GM23338 (cell line): ENCODE data around the gene RYR1. TPM values are rescaled to one million over a fixed set of nuclear protein-coding genes. Genes with fewer than 3 reads are reported as not detected.

Experiments
- ATAC-seq: fragments of 200-7000 bp; cut with Tn5 transposase; 3 replicates; pipeline ENCODE4 v1.9.1; 2020
- DNase-seq: peaks from one replicate; pipeline ENCODE4 v3.0.0-alpha.2; 2015; ENCODE audit warnings: low spot score
- H2AFZ ChIP-seq: fragments of 200-600 bp; sonication (generic); 2 replicates; pipeline ENCODE4 v1.8.0; 2016; ENCODE audit warnings: antibody characterized with exemption, mild to moderate bottlenecking, moderate library complexity
- H3F3A ChIP-seq: fragments of 200-600 bp; sonication (generic); replicated peaks from 2 replicates; pipeline ENCODE4 v1.8.0; 2017; ENCODE audit warnings: antibody characterized with exemption, mixed run types, low read depth
- H3K27ac ChIP-seq: fragments of 200-600 bp; sonication (generic); 2 replicates; pipeline ENCODE4 v1.6.1; 2016; ENCODE audit warnings: low read depth
- H3K27me3 ChIP-seq: fragments of 200-600 bp; sonication (generic); 2 replicates; pipeline ENCODE4 v1.8.0; 2016; ENCODE audit warnings: mild to moderate bottlenecking, mixed run types, moderate library complexity; ENCODE audit not compliant: insufficient read depth
- H3K36me3 ChIP-seq: fragments of 200-600 bp; sonication (generic); 2 replicates; pipeline ENCODE4 v1.8.0; 2016; ENCODE audit warnings: mild to moderate bottlenecking; ENCODE audit not compliant: insufficient read depth
- H3K4me1 ChIP-seq: fragments of 200-600 bp; sonication (generic); 2 replicates; pipeline ENCODE4 v1.8.0; 2016; ENCODE audit warnings: mild to moderate bottlenecking, moderate library complexity; ENCODE audit not compliant: insufficient read depth
- H3K4me2 ChIP-seq: fragments of 200-600 bp; sonication (generic); 2 replicates; pipeline ENCODE4 v1.7.1; 2017; ENCODE audit warnings: mixed run types
- H3K4me3 ChIP-seq: fragments of 200-600 bp; sonication (generic); 2 replicates; pipeline ENCODE4 v1.6.1; 2016; ENCODE audit warnings: mixed run types
- H3K79me2 ChIP-seq: fragments of 200-600 bp; sonication (generic); replicated peaks from 2 replicates; pipeline ENCODE4 v1.8.0; 2017; ENCODE audit warnings: mild to moderate bottlenecking; ENCODE audit not compliant: insufficient read depth
- H3K9me2 ChIP-seq: fragments of 200-600 bp; sonication (generic); 2 replicates; pipeline ENCODE4 v1.8.0; 2017; ENCODE audit not compliant: insufficient read depth
- H4K20me1 ChIP-seq: fragments of 200-600 bp; sonication (generic); replicated peaks from 2 replicates; pipeline ENCODE4 v1.8.0; 2017; ENCODE audit warnings: mild to moderate bottlenecking; ENCODE audit not compliant: insufficient read depth
- H3K27ac Mint-ChIP-seq: 2 replicates; pipeline ENCODE4 v1.8.0; 2020; ENCODE audit warnings: inconsistent platforms, mild to moderate bottlenecking, moderate library complexity, mixed read lengths
- H3K27me3 Mint-ChIP-seq: 3 replicates; pipeline ENCODE4 v1.8.0; 2022; ENCODE audit warnings: low read depth, mild to moderate bottlenecking, moderate library complexity, mixed read lengths, inconsistent platforms; ENCODE audit not compliant: insufficient read depth, poor library complexity
- H3K36me3 Mint-ChIP-seq: 3 replicates; pipeline ENCODE4 v1.8.0; 2021; ENCODE audit warnings: low read depth, mild to moderate bottlenecking, inconsistent platforms, moderate library complexity, mixed read lengths
- H3K4me1 Mint-ChIP-seq: 3 replicates; pipeline ENCODE4 v1.8.0; 2020; ENCODE audit warnings: mild to moderate bottlenecking, inconsistent platforms, mixed read lengths
- H3K4me3 Mint-ChIP-seq: 3 replicates; pipeline ENCODE4 v1.8.0; 2021; ENCODE audit warnings: moderate library complexity, mild to moderate bottlenecking, inconsistent platforms, mixed read lengths
- H3K9me3 Mint-ChIP-seq: 3 replicates; pipeline ENCODE4 v1.8.0; 2020; ENCODE audit warnings: moderate library complexity, mild to moderate bottlenecking, inconsistent platforms, mixed read lengths
- CREB1 ChIP-seq: fragments of 250-450 bp; sonication (Bioruptor Pico); IDR thresholded peaks from 2 replicates; pipeline ENCODE4 v1.5.0; 2020; ENCODE audit warnings: low read depth, mild to moderate bottlenecking, moderate library complexity
- CTCF ChIP-seq, 2 experiments: fragments of 200-600 bp in 1 of 2; sonication (generic) in 1 of 2; conservative IDR thresholded peaks; 2 replicates each; pipeline versions ENCODE4 v1.5.1 to v1.6.1; 2016 to 2017; ENCODE audit warnings: antibody characterized with exemption in 2 of 2, low read depth in 2 of 2, mild to moderate bottlenecking in 2 of 2, moderate library complexity in 1 of 2
- ETS1 ChIP-seq: IDR thresholded peaks from 2 replicates; pipeline ENCODE4 v1.6.1; 2016; ENCODE audit warnings: antibody characterized with exemption
- EZH2 ChIP-seq: fragments of 200-600 bp; sonication (generic); IDR thresholded peaks from one replicate; pipeline ENCODE4 v1.8.0; 2017; ENCODE audit warnings: antibody characterized with exemption, mild to moderate bottlenecking, low read depth; ENCODE audit not compliant: unreplicated experiment
- EZH2phosphoT487 ChIP-seq: fragments of 200-600 bp; sonication (generic); IDR thresholded peaks from one replicate; pipeline ENCODE4 v1.8.1; 2018; ENCODE audit warnings: antibody characterized with exemption; ENCODE audit not compliant: unreplicated experiment
- JUNB ChIP-seq: IDR thresholded peaks from one replicate; pipeline ENCODE4 v1.6.1; 2016; ENCODE audit warnings: antibody characterized with exemption; ENCODE audit not compliant: unreplicated experiment
- NANOG ChIP-seq: IDR thresholded peaks from 2 replicates; pipeline ENCODE4 v1.6.1; 2016; ENCODE audit warnings: antibody characterized with exemption, borderline replicate concordance
- POLR2AphosphoS5 ChIP-seq: IDR thresholded peaks from 2 replicates; pipeline ENCODE4 v1.6.1; 2016; ENCODE audit warnings: antibody characterized with exemption, low read depth
- REST ChIP-seq: IDR thresholded peaks from one replicate; pipeline ENCODE4 v1.6.1; 2018; ENCODE audit warnings: antibody characterized with exemption; ENCODE audit not compliant: unreplicated experiment
- STAT1 ChIP-seq: IDR thresholded peaks from one replicate; pipeline ENCODE4 v1.6.1; 2016; ENCODE audit warnings: antibody characterized with exemption; ENCODE audit not compliant: unreplicated experiment
- ZNF114 ChIP-seq: fragments of 250-450 bp; sonication (Bioruptor Pico); IDR thresholded peaks from 2 replicates; pipeline ENCODE4 v1.5.0; 2020; ENCODE audit warnings: mild to moderate bottlenecking, moderate library complexity
- ZNF331 ChIP-seq: fragments of 250-450 bp; sonication (Bioruptor Pico); IDR thresholded peaks from 2 replicates; pipeline ENCODE4 v1.5.0; 2020; ENCODE audit warnings: low read depth, mild to moderate bottlenecking, moderate library complexity
- ZNF462 ChIP-seq: fragments of 250-450 bp; sonication (Bioruptor Pico); IDR thresholded peaks from 2 replicates; pipeline ENCODE4 v1.5.0; 2020; ENCODE audit warnings: mild to moderate bottlenecking, moderate library complexity
- polyA plus RNA-seq: library from polyadenylated mRNA; unstranded; fragments of >200 nt; fragmentation: Nextera tagmentation; extraction: Ambion mirVana; gene quantifications from 2 replicates; pipeline ENCODE4 v1.2.1, GENCODE V29; 2016
- total RNA-seq: library from RNA; depleted of rRNA; stranded (reverse); fragments of >200 nt; shearing (Covaris generic); gene quantifications from 2 replicates; pipeline ENCODE4 v1.2.3, GENCODE V29; 2014

RYR1 gene
- total and polyA plus RNA-seq, 2 experiments from 2014 or later, result 4.0 to 26.7 TPM

GRCh38 chr19:38532939-38533338, 99.4 kb downstream of the RYR1 start:
- H3K36me3 Mint-ChIP-seq, result peaks cover 77% of the 10 kb centered on the region

More at GRCh38 chr19:38532939-38533338, 99.4 kb downstream of the RYR1 start:
- H3K27ac ChIP-seq, result no peak overlapping the region
- peaks cover 22% of the 10 kb centered on the region for H3K36me3 ChIP-seq
- Mint-ChIP-seq H3K27ac (no peak overlapping the region), H3K9me3 (peaks cover 34% of the 10 kb centered on the region), H3K4me1 (no peaks in the 10 kb centered on the region), H3K4me3 (no peak overlapping the region), H3K27me3 (peaks cover 9% of the 10 kb centered on the region)
- no peaks in the 10 kb centered on the region for H3K4me1 ChIP-seq
- ATAC-seq, result no peak
- H3K4me2 ChIP-seq, result no peak overlapping the region
- no peak overlapping the region for H3K4me3 ChIP-seq
- no peaks in the 10 kb centered on the region for H3K9me2 ChIP-seq
- no peak overlapping the region for H2AFZ ChIP-seq
- H4K20me1 ChIP-seq, result no peaks in the 10 kb centered on the region
- no peaks in the 10 kb centered on the region for H3F3A ChIP-seq
- no peak for DNase-seq
- H3K79me2 ChIP-seq, result no peaks in the 10 kb centered on the region
- no peaks in the 10 kb centered on the region for H3K27me3 ChIP-seq
- TF ChIP-seq POLR2AphosphoS5, result no peak
- TF ChIP-seq ZNF114 (CRISPR knock-in tag), result no peak
- TF ChIP-seq STAT1, result no peak
- no peak for TF ChIP-seq JUNB
- TF ChIP-seq ZNF331 (CRISPR knock-in tag), result no peak
- no peak for TF ChIP-seq EZH2phosphoT487
- no peak for TF ChIP-seq ZNF462 (CRISPR knock-in tag)
- TF ChIP-seq CTCF (conservative IDR thresholded peaks at IDR 0.05; ENCODE audit: low read depth in 2 of 2), result no peak
- no peak for TF ChIP-seq NANOG
- TF ChIP-seq ETS1, result no peak
- TF ChIP-seq EZH2, result no peak
- no peak for TF ChIP-seq CREB1
- TF ChIP-seq REST, result no peak
